HG03066 (cell line): ENCODE data around the gene NRGN.

Experiments used
- ATAC-seq: cut with Tn5 transposase; IDR thresholded peaks from one replicate; pipeline ENCODE4 v1.9.1; 2021; ENCODE audit warnings: low read depth; ENCODE audit not compliant: unreplicated experiment

Gene NRGN

GRCh38 chr11:124738713-124739478 lies 846 bp upstream of the NRGN start:
- no peak for ATAC-seq

- ATAC-seq = peak; percentile 48
These were observed 638 bp downstream of the NRGN start for GRCh38 chr11:124740277-124740882.

GRCh38 chr11:124742555-124742954 lies 2.8 kb downstream of the NRGN start:
- no peak for ATAC-seq

- ATAC-seq = no peak
These were observed 3.3 kb downstream of the NRGN start for GRCh38 chr11:124743050-124743449.

- no peak for ATAC-seq
These were observed 5.6 kb downstream of the NRGN start for GRCh38 chr11:124745270-124745834.

- peak; percentile 25 for ATAC-seq
These were observed 6.3 kb downstream of the NRGN start for GRCh38 chr11:124745835-124746620.

- peak; percentile 88 for ATAC-seq
These were observed 7.0 kb downstream of the NRGN start for GRCh38 chr11:124746621-124747243.

- ATAC-seq = no peak
These were observed 7.8 kb downstream of the NRGN start for GRCh38 chr11:124747406-124748099.

GRCh38 chr11:124748100-124748418 lies 8.3 kb downstream of the NRGN start:
- ATAC-seq = no peak

- ATAC-seq = no peak
These were observed 9.0 kb downstream of the NRGN start for GRCh38 chr11:124748481-124749343.

- no peak for ATAC-seq
These were observed 10.2 kb downstream of the NRGN start for GRCh38 chr11:124749912-124750311.

GRCh38 chr11:124751391-124751740 lies 11.6 kb downstream of the NRGN start:
- no peak for ATAC-seq

GRCh38 chr11:124751741-124752470 lies 12.2 kb downstream of the NRGN start, which contains the start of gene VSIG2:
Gene VSIG2, minus strand, starts transcription at chr11:124752255. Its CDS starts 118 bp downstream, at chr11:124752137.
- no peak for ATAC-seq

GRCh38 chr11:124752471-124753102 lies 12.8 kb downstream of the NRGN start:
- ATAC-seq = no peak

- ATAC-seq = no peak
These were observed 13.5 kb downstream of the NRGN start for GRCh38 chr11:124753205-124753604.

GRCh38 chr11:124753624-124754023 lies 13.9 kb downstream of the NRGN start:
- ATAC-seq = no peak

- ATAC-seq = no peak
These were observed 14.6 kb downstream of the NRGN start for GRCh38 chr11:124754309-124754708.

GRCh38 chr11:124754710-124755109 lies 15.0 kb downstream of the NRGN start:
- ATAC-seq = no peak
